ENCODE data around the gene VTN. TPM values are rescaled to one million over a fixed set of nuclear protein-coding genes. Genes with fewer than 3 reads are reported as not detected.

Gene VTN
- total and polyA plus RNA-seq, 10 donors: 0.84 to 4.0 (median 1.6) TPM

- H3K27ac ChIP-seq: peak overlapping the region in 3 of 8 donors; percentile 32 to 58 (median 47)
- 91 to 97% (median 96%) methylated on average over 4 of the region's 4 CpGs for WGBS, 5 donors
- peaks cover 0 to 48% (median 15%) of the 10 kb centered on the region in 6 donors for H3K4me1 ChIP-seq
- H3K27me3 ChIP-seq (replicated peaks in 1 of 7): no peaks in the 10 kb centered on the region
- TF ChIP-seq POLR2A (IDR thresholded peaks at IDR 0.05) (no peak), POLR2AphosphoS5 (IDR thresholded peaks at IDR 0.05) (no peak), CTCF (IDR thresholded peaks at IDR 0.05 in 8 of 11, conservative IDR thresholded peaks at IDR 0.05 in 3 of 11) (no peak)
- no peaks in the 10 kb centered on the region for H3K9me3 ChIP-seq
- peaks cover 0 to 74% (median 12%) of the 10 kb centered on the region in 6 donors for H3K36me3 ChIP-seq
- no peak for DNase-seq
- H3K4me3 ChIP-seq: no peak overlapping the region
- intact Hi-C loops (cut with DNase I; ENCODE audit: low total_unique reads): no loop called here
Measured at GRCh38 chr17:28399808-28400207, 29.7 kb upstream of the VTN start.

GRCh38 chr17:28398280-28398981 lies 28.3 kb upstream of the VTN start:
- Histone ChIP-seq H3K27me3 (replicated peaks in 1 of 7) (no peaks in the 10 kb centered on the region), H3K9me3 (no peaks in the 10 kb centered on the region), H3K4me3 (no peak overlapping the region), H3K27ac (peak overlapping the region in 5 of 8 donors; percentile 21 to 58 (median 47)), H3K4me1 (peaks cover 0 to 34% (median 8%) of the 10 kb centered on the region in 6 donors), H3K36me3 (peaks cover 0 to 86% (median 12%) of the 10 kb centered on the region in 6 donors)
- intact Hi-C loops (cut with DNase I; ENCODE audit: low total_unique reads): no loop called here
- no peak for DNase-seq
- no peak for TF ChIP-seq CTCF (IDR thresholded peaks at IDR 0.05 in 8 of 11, conservative IDR thresholded peaks at IDR 0.05 in 3 of 11)
- peak in 2 of 3 donors; percentile 34 to 57 for TF ChIP-seq POLR2AphosphoS5 (IDR thresholded peaks at IDR 0.05)
- no peak for TF ChIP-seq POLR2A (IDR thresholded peaks at IDR 0.05)
- WGBS, 5 donors: 67 to 79% (median 72%) methylated on average over 5 to 6 of the region's 6 CpGs

GRCh38 chr17:28397687-28398279 lies 27.7 kb upstream of the VTN start:
- H3K4me1 ChIP-seq: peaks cover 0 to 29% (median 9%) of the 10 kb centered on the region in 6 donors
- intact Hi-C loops (cut with DNase I; ENCODE audit: low total_unique reads): no loop called here
- H3K9me3 ChIP-seq: no peaks in the 10 kb centered on the region
- no peak for DNase-seq
- 61 to 88% (median 79%) methylated on average over 6 to 7 of the region's 7 CpGs for WGBS, 5 donors
- no peak overlapping the region for H3K4me3 ChIP-seq
- H3K27me3 ChIP-seq (replicated peaks in 1 of 7): no peaks in the 10 kb centered on the region
- TF ChIP-seq CTCF (IDR thresholded peaks at IDR 0.05 in 8 of 11, conservative IDR thresholded peaks at IDR 0.05 in 3 of 11) (no peak), POLR2AphosphoS5 (IDR thresholded peaks at IDR 0.05) (peak in 2 of 3 donors; percentile 22 to 23)
- H3K27ac ChIP-seq: peak overlapping the region in 4 of 8 donors; percentile 21 to 58 (median 47)
- H3K36me3 ChIP-seq: peaks cover 0 to 93% (median 14%) of the 10 kb centered on the region in 6 donors

- no peak for DNase-seq
- peak overlapping the region in 3 of 8 donors; percentile 44 to 63 (median 50) for H3K27ac ChIP-seq
- 95 to 97% (median 96%) methylated on average over 3 of the region's 3 CpGs for WGBS, 5 donors
- intact Hi-C loops (cut with DNase I; ENCODE audit: low total_unique reads): no loop called here
- H3K9me3 ChIP-seq: no peaks in the 10 kb centered on the region
- peaks cover 0 to 25% (median 9%) of the 10 kb centered on the region in 6 donors for H3K4me1 ChIP-seq
- H3K27me3 ChIP-seq (replicated peaks in 1 of 7): no peaks in the 10 kb centered on the region
- peaks cover 0 to 95% (median 15%) of the 10 kb centered on the region in 6 donors for H3K36me3 ChIP-seq
- H3K4me3 ChIP-seq: no peak overlapping the region
- no peak for TF ChIP-seq POLR2A (IDR thresholded peaks at IDR 0.05)
Measured at GRCh38 chr17:28397275-28397674, 27.2 kb upstream of the VTN start.
